ENCODE results near the gene ARID5B.

DNA sequence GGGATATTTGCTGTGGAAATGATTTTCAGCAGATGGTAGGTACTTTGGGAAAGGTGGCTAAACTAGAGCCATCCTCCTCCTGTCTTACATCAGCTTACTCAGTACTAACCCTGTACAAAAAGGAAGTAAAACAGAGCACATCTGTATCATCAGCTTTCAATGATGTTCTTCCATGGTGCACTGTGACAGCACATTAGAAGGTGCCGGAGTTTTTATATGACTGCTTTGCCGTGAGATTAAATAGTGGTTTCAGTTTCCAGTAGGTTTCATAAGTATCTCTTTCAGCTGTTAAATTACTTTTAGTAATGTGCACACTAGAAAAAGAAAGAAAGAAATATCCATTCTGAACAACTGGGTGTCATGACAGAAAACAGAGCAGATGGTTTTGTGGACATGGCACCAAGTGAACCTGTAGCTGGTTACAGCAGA lies 86.5 kb downstream of the ARID5B start:
- TF ChIP-seq, protein P1, sequence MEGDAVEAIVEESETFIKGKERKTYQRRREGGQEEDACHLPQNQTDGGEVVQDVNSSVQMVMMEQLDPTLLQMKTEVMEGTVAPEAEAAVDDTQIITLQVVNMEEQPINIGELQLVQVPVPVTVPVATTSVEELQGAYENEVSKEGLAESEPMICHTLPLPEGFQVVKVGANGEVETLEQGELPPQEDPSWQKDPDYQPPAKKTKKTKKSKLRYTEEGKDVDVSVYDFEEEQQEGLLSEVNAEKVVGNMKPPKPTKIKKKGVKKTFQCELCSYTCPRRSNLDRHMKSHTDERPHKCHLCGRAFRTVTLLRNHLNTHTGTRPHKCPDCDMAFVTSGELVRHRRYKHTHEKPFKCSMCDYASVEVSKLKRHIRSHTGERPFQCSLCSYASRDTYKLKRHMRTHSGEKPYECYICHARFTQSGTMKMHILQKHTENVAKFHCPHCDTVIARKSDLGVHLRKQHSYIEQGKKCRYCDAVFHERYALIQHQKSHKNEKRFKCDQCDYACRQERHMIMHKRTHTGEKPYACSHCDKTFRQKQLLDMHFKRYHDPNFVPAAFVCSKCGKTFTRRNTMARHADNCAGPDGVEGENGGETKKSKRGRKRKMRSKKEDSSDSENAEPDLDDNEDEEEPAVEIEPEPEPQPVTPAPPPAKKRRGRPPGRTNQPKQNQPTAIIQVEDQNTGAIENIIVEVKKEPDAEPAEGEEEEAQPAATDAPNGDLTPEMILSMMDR (IDR thresholded peaks at IDR 0.05) = no peak
- TF ChIP-seq ZFX (IDR thresholded peaks at IDR 0.05; ENCODE audit: borderline replicate concordance) = no peak
